Stimulated activated CD4-positive, alpha-beta T cell treated with anti-CD3 and anti-CD28 coated beads, Interleukin-15, amount 100 ng/mL, for 48 hours (primary cell): ENCODE measurements around the gene DYDC1.
"Not testable (repeated sequence)": the region's sequence is repeated elsewhere in the genome, so short reads cannot be mapped to it uniquely, and the experiment has no call there.

Source experiments
- DNase-seq, 2 donors: peaks; one replicate each; pipeline ENCODE4 v3.0.0-alpha.2; 2020; ENCODE audit warnings: low read depth in 2 of 2

DYDC1 gene

GRCh38 chr10:80356563-80356988, at the start of gene DYDC1, which contains the start of gene DYDC2:
Gene DYDC1 (minus strand): TSS chr10:80356755. CDS start chr10:80352601, 4,154 bp downstream.
Gene DYDC2 (plus strand): TSS chr10:80356781. CDS start chr10:80362444, 5,663 bp downstream.
- peak; percentile 5 to 58 for DNase-seq

- DNase-seq: no peak
Measured at GRCh38 chr10:80406204-80406603, 49.6 kb upstream of the DYDC1 start.

- no peak for DNase-seq
Measured at GRCh38 chr10:80405626-80406025, 49.1 kb upstream of the DYDC1 start.

- no peak for DNase-seq
Measured at GRCh38 chr10:80405035-80405434, 48.5 kb upstream of the DYDC1 start.

GRCh38 chr10:80400136-80400804, 43.7 kb upstream of the DYDC1 start:
- no peak for DNase-seq

- DNase-seq: no peak
Measured at GRCh38 chr10:80397014-80397413, 40.5 kb upstream of the DYDC1 start.

- DNase-seq: no peak
Measured at GRCh38 chr10:80394358-80394916, 37.9 kb upstream of the DYDC1 start.

GRCh38 chr10:80392250-80392649, 35.7 kb upstream of the DYDC1 start:
- no peak for DNase-seq

GRCh38 chr10:80390740-80391139, 34.2 kb upstream of the DYDC1 start:
- DNase-seq: no peak

GRCh38 chr10:80382989-80383388, 26.4 kb upstream of the DYDC1 start:
- DNase-seq: peak; percentile 5 to 16

GRCh38 chr10:80380185-80380584, 23.6 kb upstream of the DYDC1 start:
- DNase-seq: no peak

GRCh38 chr10:80379701-80380100, 23.1 kb upstream of the DYDC1 start:
- DNase-seq: no peak

- DNase-seq: no peak
Measured at GRCh38 chr10:80373502-80373901, 16.9 kb upstream of the DYDC1 start.

GRCh38 chr10:80372675-80373074, 16.1 kb upstream of the DYDC1 start:
- no peak for DNase-seq

- no peak for DNase-seq
Measured at GRCh38 chr10:80371467-80371866, 14.9 kb upstream of the DYDC1 start.

GRCh38 chr10:80365510-80365909, 9.0 kb upstream of the DYDC1 start:
- DNase-seq: no peak

- no peak for DNase-seq
Measured at GRCh38 chr10:80359644-80360043, 3.1 kb upstream of the DYDC1 start.

GRCh38 chr10:80358925-80359324, 2.4 kb upstream of the DYDC1 start:
- not testable (repeated sequence) for DNase-seq

- no peak for DNase-seq
Measured at GRCh38 chr10:80357851-80358125, 1.2 kb upstream of the DYDC1 start.

GRCh38 chr10:80356989-80357850, 665 bp upstream of the DYDC1 start:
- DNase-seq: no peak

GRCh38 chr10:80351220-80351619, 5.3 kb downstream of the DYDC1 start:
- DNase-seq: no peak

- no peak for DNase-seq
Measured at GRCh38 chr10:80350251-80350650, 6.3 kb downstream of the DYDC1 start.

GRCh38 chr10:80344912-80345311, 11.6 kb downstream of the DYDC1 start:
- DNase-seq: no peak
